HG02885 (cell line): ENCODE results near the gene SH3GLB1.
"Not testable (repeated sequence)": the region's sequence is repeated elsewhere in the genome, so short reads cannot be mapped to it uniquely, and the experiment has no call there.

Experiments
- ATAC-seq: cut with Tn5 transposase; IDR thresholded peaks from one replicate; pipeline ENCODE4 v1.9.1; 2021; ENCODE audit warnings: mild to moderate bottlenecking; ENCODE audit not compliant: unreplicated experiment, poor library complexity

Gene SH3GLB1

DNA sequence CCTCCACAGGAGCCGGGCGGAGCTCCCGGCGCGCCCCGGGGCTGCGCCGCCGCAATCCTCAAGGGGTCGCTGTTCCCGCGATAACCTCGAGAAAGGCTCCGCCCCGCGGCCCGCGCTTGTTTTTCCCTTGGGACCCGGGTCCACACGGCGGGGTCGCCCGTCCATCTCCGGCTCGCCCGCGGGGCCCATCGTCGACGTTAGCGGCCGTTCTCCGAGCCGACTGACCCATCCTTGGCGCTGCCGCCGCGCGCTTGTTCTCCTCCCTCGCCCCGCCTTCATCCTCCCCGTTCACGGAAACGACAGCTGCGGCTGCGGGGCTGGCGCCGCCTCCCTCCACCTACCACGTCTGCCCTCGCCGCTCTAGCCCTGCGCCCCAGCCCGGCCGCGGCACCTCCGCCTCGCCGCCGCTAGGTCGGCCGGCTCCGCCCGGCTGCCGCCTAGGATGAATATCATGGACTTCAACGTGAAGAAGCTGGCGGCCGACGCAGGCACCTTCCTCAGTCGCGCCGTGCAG lies at the start of gene SH3GLB1:
TSS of gene SH3GLB1 (plus strand) at position 119 of the 514 bp plus-strand sequence. CDS start at position 443, 324 bp downstream.
- peak; percentile 87 for ATAC-seq

- not testable (repeated sequence) for ATAC-seq
These were observed 46.0 kb upstream of the SH3GLB1 start for GRCh38 chr1:86658381-86658780.

- ATAC-seq: no peak
These were observed 38.0 kb upstream of the SH3GLB1 start for GRCh38 chr1:86666368-86666767.

DNA sequence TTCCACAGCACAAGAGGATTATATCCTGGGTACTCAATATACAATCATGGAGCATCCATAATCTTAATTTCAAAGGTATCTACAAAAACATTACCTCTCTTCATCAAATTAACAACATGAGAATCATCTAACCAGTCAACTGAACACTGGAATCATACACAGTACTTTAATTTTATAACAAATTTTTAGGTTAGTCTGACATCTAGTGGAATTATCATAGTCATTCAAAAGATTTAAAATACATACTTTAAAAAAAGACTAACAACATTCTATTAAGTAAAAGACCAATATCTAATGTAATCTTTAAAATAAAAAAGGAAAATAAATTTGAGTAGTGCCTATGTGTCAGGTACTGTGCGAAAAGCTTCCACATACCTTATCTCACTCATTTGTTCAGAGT lies 16.8 kb upstream of the SH3GLB1 start:
- no peak for ATAC-seq

GRCh38 chr1:86692641-86693040 lies 11.7 kb upstream of the SH3GLB1 start:
- no peak for ATAC-seq

DNA sequence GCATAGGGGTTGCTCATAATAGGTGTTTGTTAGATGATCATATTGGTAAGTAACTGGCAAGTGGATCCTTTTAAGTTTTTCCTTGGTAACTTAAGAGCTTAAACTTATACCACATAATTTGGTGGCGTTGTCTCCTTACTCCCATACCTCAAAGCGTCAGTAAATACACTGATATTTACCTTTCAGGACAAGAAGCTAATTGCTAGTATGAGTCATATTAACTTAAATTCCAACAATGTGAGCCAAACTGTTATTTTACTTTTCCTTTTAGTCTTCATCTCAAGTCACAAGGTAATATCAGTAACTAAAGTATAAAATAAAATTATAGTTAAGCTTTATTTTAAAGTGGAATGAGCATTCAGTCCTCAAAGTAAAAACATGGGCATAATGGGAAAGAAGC lies 9.0 kb upstream of the SH3GLB1 start:
- no peak for ATAC-seq

- no peak for ATAC-seq
These were observed 7.9 kb upstream of the SH3GLB1 start for GRCh38 chr1:86696522-86696921.

GRCh38 chr1:86699186-86699585 lies 5.2 kb upstream of the SH3GLB1 start:
- ATAC-seq: no peak

- ATAC-seq: no peak
These were observed 2.6 kb upstream of the SH3GLB1 start for GRCh38 chr1:86701731-86702130.

DNA sequence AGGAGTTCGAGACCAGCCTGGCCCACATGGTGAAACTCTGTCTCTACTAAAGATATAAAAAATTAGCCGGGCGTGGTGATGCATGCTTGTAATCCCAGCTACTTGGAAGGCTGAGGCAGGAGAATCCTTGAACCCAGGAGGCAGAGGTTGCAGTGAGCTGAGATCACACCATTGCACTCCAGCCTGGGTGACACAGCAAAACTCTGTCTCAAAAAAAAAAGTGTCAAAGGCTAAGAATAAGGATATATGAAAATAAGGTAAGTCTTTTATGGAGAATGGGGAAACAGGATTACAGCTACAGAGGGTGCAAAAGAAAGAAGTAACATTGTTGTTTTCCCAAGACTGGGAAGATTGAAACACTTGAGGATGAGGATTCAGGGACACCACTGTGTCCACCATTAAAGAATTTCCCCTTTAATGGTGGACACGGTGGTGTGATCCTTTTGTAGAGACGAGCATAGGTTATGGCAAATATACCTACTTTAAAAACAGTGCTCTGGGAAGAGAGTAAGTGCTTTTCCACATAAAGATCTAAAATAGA lies 1.4 kb upstream of the SH3GLB1 start:
- ATAC-seq: not testable (repeated sequence)

DNA sequence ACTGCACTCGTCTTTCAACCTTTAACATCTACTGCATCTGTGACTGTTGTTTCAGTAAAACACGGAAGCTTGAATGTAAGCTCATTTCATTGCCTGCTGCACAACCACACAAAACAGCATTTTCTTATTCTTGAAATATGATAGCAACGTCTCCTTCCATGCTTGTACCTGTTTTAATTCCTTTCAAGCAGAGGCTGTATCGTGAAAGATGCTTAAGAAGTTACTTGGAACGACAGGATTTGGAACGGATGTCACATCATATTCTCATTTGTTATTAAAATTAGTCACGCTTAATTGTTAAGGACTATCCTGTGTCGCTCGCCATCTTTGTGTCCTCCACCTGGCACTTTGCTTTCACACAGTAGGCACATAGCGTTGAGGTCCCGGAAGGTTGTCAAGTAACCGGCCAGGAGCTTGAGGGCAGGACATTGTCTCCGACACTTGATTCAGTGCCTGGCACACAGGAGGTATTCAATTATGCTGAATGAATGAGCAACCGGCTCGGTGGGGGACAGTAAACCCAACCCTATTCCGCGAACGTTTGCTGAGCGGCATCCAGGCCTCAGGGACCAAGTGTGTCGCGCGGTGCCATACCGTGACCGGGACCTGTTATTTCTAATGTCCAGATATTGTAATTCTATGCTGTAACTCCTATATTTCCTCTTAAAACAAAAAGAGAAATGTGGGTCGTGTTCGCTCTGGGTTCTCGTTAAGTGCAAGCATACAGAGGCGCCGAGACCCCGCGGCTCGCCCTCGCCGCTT lies 499 bp upstream of the SH3GLB1 start:
- ATAC-seq: peak; percentile 37

DNA sequence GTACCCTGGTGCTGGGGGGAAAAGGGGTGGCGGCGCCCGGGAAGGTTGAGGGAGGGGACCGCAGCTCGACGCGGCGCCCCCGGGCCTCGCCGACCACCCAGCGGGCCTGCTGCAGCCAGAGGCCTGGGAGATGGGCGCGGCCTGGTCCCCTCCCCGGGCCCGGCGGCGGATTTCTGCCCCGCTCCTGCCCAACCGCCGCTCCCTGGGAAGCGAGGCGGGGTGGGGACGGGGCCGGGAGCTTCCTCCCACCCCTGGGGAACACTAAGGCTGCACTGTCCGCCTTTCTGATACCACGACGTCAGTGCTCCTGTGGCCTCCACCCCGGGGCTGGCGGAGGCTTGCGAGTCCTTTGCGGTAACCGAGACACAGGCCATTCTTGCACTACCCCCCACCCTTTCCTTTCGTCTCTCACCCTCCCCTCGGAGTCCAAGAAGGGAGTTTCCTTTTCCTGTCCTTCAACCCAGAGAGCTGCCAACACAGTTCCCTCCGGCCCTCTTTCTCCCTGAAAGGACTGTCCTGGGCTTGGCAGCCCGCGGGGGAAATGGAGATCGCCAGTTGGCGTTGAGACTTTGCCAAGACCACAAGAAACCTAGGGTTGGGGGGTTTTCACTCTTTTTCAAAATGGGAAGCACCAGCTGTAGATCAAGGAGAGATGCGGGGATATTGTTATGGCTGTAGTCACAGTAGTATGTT lies 742 bp downstream of the SH3GLB1 start:
- ATAC-seq: peak; percentile 31

GRCh38 chr1:86705665-86705985 lies 1.2 kb downstream of the SH3GLB1 start:
- no peak for ATAC-seq

DNA sequence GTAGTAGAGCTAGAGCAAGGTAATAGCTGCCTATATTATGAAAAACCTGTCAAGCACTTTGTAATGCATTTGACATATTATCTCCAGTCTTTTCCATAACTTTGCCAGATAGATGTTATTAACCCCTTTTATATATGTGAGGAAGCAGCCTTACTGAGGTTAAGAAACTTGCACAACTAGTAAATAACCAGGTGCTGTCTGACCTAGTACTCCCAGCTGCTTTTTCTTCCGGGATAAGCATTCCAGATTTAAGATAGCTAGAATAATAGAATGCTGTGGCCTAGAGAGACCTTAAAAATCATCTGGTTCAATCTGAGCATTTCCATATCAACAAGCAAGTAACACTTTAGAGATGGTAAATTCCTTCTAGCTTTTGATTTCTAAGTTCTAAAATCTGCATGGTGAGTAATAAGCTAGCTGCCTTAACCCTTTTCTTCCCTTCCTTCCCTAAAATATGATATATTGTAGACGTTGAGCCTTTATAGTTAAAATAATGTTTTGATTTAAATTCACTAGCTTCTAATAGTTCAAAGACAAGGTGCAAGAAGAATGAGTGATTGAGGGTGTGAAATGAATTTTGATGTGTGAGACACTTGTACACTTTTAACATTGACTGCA lies 1.8 kb downstream of the SH3GLB1 start:
- no peak for ATAC-seq

DNA sequence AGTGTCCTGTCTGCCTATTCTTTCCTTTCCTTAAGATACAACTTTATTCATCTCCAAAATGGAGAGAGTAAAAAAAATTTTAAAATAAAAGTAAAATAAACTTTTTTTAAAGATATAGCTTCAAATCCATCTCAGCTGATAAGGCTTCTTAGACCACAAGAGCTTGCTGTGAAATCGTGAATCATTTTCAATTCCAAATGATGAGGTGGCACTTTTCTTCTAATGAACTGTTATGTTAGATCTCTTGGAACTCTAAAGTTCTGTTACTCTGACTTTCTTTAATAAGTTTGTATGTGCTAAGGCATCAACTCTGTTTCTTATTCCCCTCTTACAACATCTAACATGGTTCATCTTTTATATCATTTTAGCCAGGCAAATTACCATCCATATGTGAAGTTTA lies 4.5 kb downstream of the SH3GLB1 start:
- no peak for ATAC-seq

GRCh38 chr1:86712088-86712860 lies 7.9 kb downstream of the SH3GLB1 start:
- peak; percentile 52 for ATAC-seq

GRCh38 chr1:86713477-86713876 lies 9.1 kb downstream of the SH3GLB1 start:
- ATAC-seq: no peak

DNA sequence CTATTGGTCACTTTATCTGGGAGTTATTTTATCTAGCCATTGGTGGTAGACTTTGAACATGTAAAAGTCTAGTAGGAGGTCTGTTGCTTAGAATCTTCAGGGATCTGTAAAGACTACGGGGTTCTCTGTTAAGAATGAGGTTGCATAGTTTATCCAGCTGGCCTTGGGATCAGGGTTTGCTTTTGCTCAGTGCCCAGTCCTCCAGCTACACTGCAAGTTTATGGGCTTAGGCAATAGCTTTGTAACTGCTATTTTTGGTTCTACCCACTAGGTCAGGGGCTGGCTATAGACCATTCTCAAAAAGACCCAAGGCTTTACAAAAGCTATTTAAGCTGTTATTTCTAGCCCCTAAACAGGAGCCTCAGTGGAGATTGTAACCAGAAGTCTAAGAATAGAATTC lies 9.8 kb downstream of the SH3GLB1 start:
- no peak for ATAC-seq

GRCh38 chr1:86714561-86715244 lies 10.3 kb downstream of the SH3GLB1 start:
- ATAC-seq: no peak

GRCh38 chr1:86718786-86719185 lies 14.4 kb downstream of the SH3GLB1 start:
- ATAC-seq: no peak
